Measurements from ENCODE around the gene GALNT1.

- TF ChIP-seq POLR2A (IDR thresholded peaks at IDR 0.05; ENCODE audit: low read length): no peak
- TF ChIP-seq GATA1 (IDR thresholded peaks at IDR 0.05; ENCODE audit: low read depth, low read length): no peak
These were observed 158.2 kb downstream of the GALNT1 start for GRCh38 chr18:35739778-35740177.

All from erythroblast (primary cell).